SJCRH30 (cell line): ENCODE results near the gene PADI4. TPM values are rescaled to one million over a fixed set of nuclear protein-coding genes. Genes with fewer than 3 reads are reported as not detected.

Source experiments
- total RNA-seq: library from RNA; depleted of rRNA; stranded (reverse); fragments of >200 nt; shearing (Covaris generic); gene quantifications from 2 replicates; pipeline ENCODE4 v1.2.3, GENCODE V29; 2014; rRNA removed

PADI4 gene
- total RNA-seq, 1 experiment from 2014 or later: not detected

Other genes with a start within 250 kb of the PADI4 start
- 4.3 and 4.6 TPM in 2 replicates for gene PADI2, start 188.7 kb upstream of the PADI4 start, total RNA-seq
- gene PADI1, start 103.1 kb upstream of the PADI4 start, total RNA-seq: 0.06 and 0.20 TPM in 2 replicates
- gene PADI3, start 59.1 kb upstream of the PADI4 start, total RNA-seq: 6.1 and 6.8 TPM in 2 replicates
- not detected in 2 replicates for gene PADI6, start 64.0 kb downstream of the PADI4 start, total RNA-seq
- 169 and 170 TPM in 2 replicates for gene RCC2, start 131.5 kb downstream of the PADI4 start, total RNA-seq
- gene ARHGEF10L, start 231.5 kb downstream of the PADI4 start, total RNA-seq: 9.2 and 10.5 TPM in 2 replicates